Keratinocyte (primary cell): ENCODE results near the gene KLRF1. TPM values are rescaled to one million over a fixed set of nuclear protein-coding genes. Genes with fewer than 3 reads are reported as not detected.

Source experiments
- DNase-seq: peaks from one replicate; pipeline ENCODE4 v3.0.0-alpha.2; 2011; ENCODE audit warnings: low read depth, missing footprints, low spot score
- FAIRE-seq: peaks from 2 replicates; lab custom pipeline; 2011; peaks lifted over from hg19 to GRCh38; lab: Jason Lieb, UNC
- H2AFZ ChIP-seq: 2 replicates; pipeline ENCODE4 v1.6.0; 2012; ENCODE audit warnings: low read length, control low read depth, inconsistent platforms; ENCODE audit not compliant: control insufficient read depth
- H3K27ac ChIP-seq: 2 replicates; pipeline ENCODE4 v1.5.1; 2011; ENCODE audit warnings: low read length; ENCODE audit not compliant: control insufficient read depth, insufficient read depth
- H3K27me3 ChIP-seq: 3 replicates; pipeline ENCODE4 v1.6.0; 2011; ENCODE audit warnings: low read length; ENCODE audit not compliant: control insufficient read depth, insufficient read depth; ENCODE audit errors: extremely low read depth
- H3K36me3 ChIP-seq, 2 experiments: 2 replicates in 1 of 2; 3 replicates in 1 of 2; pipeline ENCODE4 v1.5.1; 2011; ENCODE audit warnings: low read length in 2 of 2, mild to moderate bottlenecking in 1 of 2; ENCODE audit not compliant: control insufficient read depth in 2 of 2, insufficient read depth in 2 of 2; ENCODE audit errors: extremely low read depth in 1 of 2
- H3K4me1 ChIP-seq: 3 replicates; pipeline ENCODE4 v1.5.1; 2011; ENCODE audit warnings: low read length; ENCODE audit not compliant: control insufficient read depth, insufficient read depth; ENCODE audit errors: extremely low read depth
- H3K4me2 ChIP-seq: 3 replicates; pipeline ENCODE4 v1.6.0; 2011; ENCODE audit warnings: low read depth, low read length; ENCODE audit not compliant: control insufficient read depth, insufficient read depth; ENCODE audit errors: extremely low read depth
- H3K4me3 ChIP-seq, 3 experiments: fragments of 200-600 bp in 1 of 3; sonication (generic) in 1 of 3; 2 replicates in 2 of 3; 3 replicates in 1 of 3; pipeline ENCODE4 v1.5.1; 2011 to 2016; ENCODE audit warnings: low read length in 3 of 3, mild to moderate bottlenecking in 3 of 3, control low read depth in 2 of 3, inconsistent platforms in 1 of 3, low read depth in 1 of 3, mixed read lengths in 1 of 3, mixed run types in 1 of 3, moderate library complexity in 1 of 3; ENCODE audit not compliant: control insufficient read depth in 2 of 3, insufficient read depth in 2 of 3; ENCODE audit errors: extremely low read depth in 1 of 3
- H3K79me2 ChIP-seq: 2 replicates; pipeline ENCODE4 v1.6.0; 2012; ENCODE audit warnings: low read length; ENCODE audit not compliant: control insufficient read depth, insufficient read depth
- H3K9ac ChIP-seq: 3 replicates; pipeline ENCODE4 v1.6.0; 2011; ENCODE audit warnings: low read length; ENCODE audit not compliant: control insufficient read depth, insufficient read depth; ENCODE audit errors: extremely low read depth
- H3K9me1 ChIP-seq: 3 replicates; pipeline ENCODE4 v1.6.0; 2011; ENCODE audit warnings: low read length; ENCODE audit not compliant: control insufficient read depth, insufficient read depth; ENCODE audit errors: extremely low read depth
- H3K9me3 ChIP-seq: 2 replicates; pipeline ENCODE4 v1.5.1; 2012; ENCODE audit warnings: low read depth, low read length; ENCODE audit not compliant: control insufficient read depth
- H4K20me1 ChIP-seq: 3 replicates; pipeline ENCODE4 v1.6.0; 2011; ENCODE audit warnings: low read length; ENCODE audit not compliant: control insufficient read depth, insufficient read depth; ENCODE audit errors: extremely low read depth
- CTCF ChIP-seq, 3 experiments: IDR thresholded peaks in 1 of 3; conservative IDR thresholded peaks in 1 of 3; optimal IDR thresholded peaks in 1 of 3; 2 replicates in 2 of 3; 3 replicates in 1 of 3; pipeline versions ENCODE3 to v1.5.1; 2011; ENCODE audit warnings: low read length in 3 of 3, mild to moderate bottlenecking in 3 of 3, moderate library complexity in 2 of 3, control low read depth in 1 of 3, inconsistent platforms in 1 of 3; ENCODE audit not compliant: insufficient read depth in 2 of 3; ENCODE audit errors: extremely low read depth in 1 of 3
- EZH2 ChIP-seq: IDR thresholded peaks from one replicate; pipeline ENCODE4 v1.6.1; 2012; ENCODE audit warnings: inconsistent platforms, mild to moderate bottlenecking, low read length, moderate library complexity
- dilution Hi-C: fragments of 300-500 bp; cut with MboI; formaldehyde crosslinking; loops from one replicate; pipeline ENCODE4 v1.7.0; 2020; ENCODE audit warnings: low sequenced_read_pairs; ENCODE audit not compliant: extremely low pct_ligation_motif_present
- polyA plus RNA-seq, 5 experiments: library from polyadenylated mRNA; depleted of rRNA in 3 of 5; stranded (reverse) in 3 of 5; stranded (forward) in 1 of 5; unstranded in 1 of 5; fragments of >200 nt; gene quantifications; 1 replicate in 1 of 5; 2 replicates in 3 of 5; 3 replicates in 1 of 5; pipeline versions ENCODE4 v1.2.1 to v1.2.3, GENCODE V29; 2011 to 2012; ENCODE audit warnings: missing spikeins in 2 of 5, low read depth in 1 of 5, low replicate concordance in 1 of 5

The KLRF1 gene
- polyA plus RNA-seq, 1 donor (not counting 4 experiments of a cell fraction or from before 2014, with no cell fraction given): 0.12 TPM

GRCh38 chr12:9811621-9812020 is 15.7 kb upstream of the KLRF1 start:
- FAIRE-seq: no peak
- TF ChIP-seq CTCF (optimal IDR thresholded peaks at IDR 0.05 in 1 of 3, IDR thresholded peaks at IDR 0.05 in 1 of 3, conservative IDR thresholded peaks at IDR 0.05 in 1 of 3; ENCODE audit: extremely low read depth in 1 of 3, insufficient read depth in 2 of 3, low read length in 3 of 3) (no peak), EZH2 (no peak)
- dilution Hi-C loops: no loop called here

DNA sequence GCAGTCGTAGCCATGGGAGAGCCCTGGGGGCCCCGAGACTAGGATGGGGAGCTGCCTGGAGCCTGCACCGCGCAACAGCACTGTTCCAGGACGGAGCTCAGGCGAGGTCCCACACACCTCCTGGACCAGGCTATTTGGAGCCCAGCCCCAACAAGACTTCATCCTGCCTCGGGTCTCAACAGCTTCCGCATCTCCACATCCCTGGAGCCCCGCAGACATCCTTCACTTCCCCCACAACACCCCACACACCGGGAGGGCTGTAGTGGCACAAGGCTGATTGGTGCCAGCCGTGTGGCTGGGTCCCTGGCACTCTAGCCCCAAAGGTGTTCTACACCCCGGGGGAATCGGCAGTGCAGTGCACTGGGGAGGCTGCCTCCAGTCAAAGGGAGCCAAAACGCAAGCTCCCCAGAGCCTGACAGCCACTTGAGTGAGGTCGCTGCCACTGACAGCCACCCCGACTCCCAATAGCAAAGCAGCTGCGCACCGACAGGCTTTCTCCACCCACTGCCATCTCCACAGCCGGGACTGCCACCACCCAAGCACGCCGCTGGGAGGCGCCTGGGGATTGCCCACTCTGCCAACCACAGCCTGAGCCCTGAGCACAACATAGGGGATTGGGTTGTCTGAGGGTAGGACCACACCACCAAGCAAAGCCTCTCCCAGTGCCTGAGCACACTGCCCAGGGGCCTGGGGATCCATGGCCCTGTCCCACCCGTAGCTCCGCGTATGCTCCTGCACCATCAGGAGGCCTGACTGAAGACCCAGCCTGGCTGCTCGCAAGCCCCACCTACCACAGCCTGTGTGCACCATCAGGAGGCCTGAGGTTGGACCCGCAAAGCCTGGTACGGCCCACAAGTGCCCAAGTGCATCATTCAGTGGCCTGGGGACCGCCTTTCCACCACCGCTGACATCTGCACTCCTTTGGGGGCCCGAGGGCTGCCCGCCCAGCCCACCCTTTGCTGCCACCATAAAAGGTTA is 13.2 kb upstream of the KLRF1 start:
- Histone ChIP-seq H3K9ac (no peak overlapping the region), H3K27me3 (peaks cover 10% of the 10 kb centered on the region), H2AFZ (peak overlapping the region; percentile 69), H4K20me1 (no peaks in the 10 kb centered on the region), H3K27ac (no peak overlapping the region), H3K4me2 (peak overlapping the region; percentile 72), H3K4me3 (peak overlapping the region; percentile 3 to 48 (median 31)), H3K9me1 (no peaks in the 10 kb centered on the region), H3K36me3 (no peaks in the 10 kb centered on the region), H3K4me1 (no peaks in the 10 kb centered on the region), H3K9me3 (no peaks in the 10 kb centered on the region), H3K79me2 (no peaks in the 10 kb centered on the region)
- DNase-seq (no peak), FAIRE-seq (peak; percentile 41)
- no peak for TF ChIP-seq EZH2
- TF ChIP-seq CTCF (optimal IDR thresholded peaks at IDR 0.05 in 1 of 3, IDR thresholded peaks at IDR 0.05 in 1 of 3, conservative IDR thresholded peaks at IDR 0.05 in 1 of 3; ENCODE audit: extremely low read depth in 1 of 3, insufficient read depth in 2 of 3, low read length in 3 of 3): peak; percentile 87 to 99 (median 98)
- dilution Hi-C loops: no loop called here

More at GRCh38 chr12:9811621-9812020, 15.7 kb upstream of the KLRF1 start:
- Histone ChIP-seq H3K4me1 (no peaks in the 10 kb centered on the region), H3K9ac (no peak overlapping the region), H3K27ac (no peak overlapping the region), H3K79me2 (no peaks in the 10 kb centered on the region), H3K9me1 (no peaks in the 10 kb centered on the region), H2AFZ (no peak overlapping the region), H3K4me2 (no peak overlapping the region), H3K27me3 (peaks cover 5% of the 10 kb centered on the region), H3K4me3 (no peak overlapping the region), H3K36me3 (no peaks in the 10 kb centered on the region), H4K20me1 (no peaks in the 10 kb centered on the region), H3K9me3 (no peaks in the 10 kb centered on the region)
- no peak for DNase-seq
